WTC11 (cell line): ENCODE results near the gene RPL14. TPM values are rescaled to one million over a fixed set of nuclear protein-coding genes. Genes with fewer than 3 reads are reported as not detected.

Experiments
- ATAC-seq: fragments of 200-7000 bp; cut with Tn5 transposase; 2 replicates; pipeline ENCODE4 v1.10.0; 2021; ENCODE audit warnings: mild to moderate bottlenecking, moderate library complexity
- CTCF ChIA-PET: fragments of 300-600 bp; sonication (Branson Sonifier 250); formaldehyde crosslinking; loops from one replicate; lab custom pipeline; 2021; ENCODE audit warnings: antibody characterized with exemption; lab: Charles Lee
- POLR2A ChIA-PET: fragments of 350-600 bp; sonication (Branson Sonifier 250); formaldehyde crosslinking; loops from one replicate; lab custom pipeline; 2021; ENCODE audit warnings: antibody characterized with exemption; lab: Charles Lee
- DNase-seq: peaks from one replicate; pipeline ENCODE4 v3.0.0; 2021; ENCODE audit warnings: low spot score
- H3K27ac Mint-ChIP-seq: 2 replicates; pipeline ENCODE4 v1.8.0; 2021; ENCODE audit warnings: mixed read lengths
- H3K27me3 Mint-ChIP-seq: 2 replicates; pipeline ENCODE4 v1.8.0; 2021; ENCODE audit warnings: low read depth, mild to moderate bottlenecking, moderate library complexity, mixed read lengths
- H3K36me3 Mint-ChIP-seq: 2 replicates; pipeline ENCODE4 v1.8.0; 2021; ENCODE audit warnings: mixed read lengths
- H3K4me1 Mint-ChIP-seq: 2 replicates; pipeline ENCODE4 v1.8.0; 2022; ENCODE audit warnings: mixed read lengths
- H3K4me3 Mint-ChIP-seq: 2 replicates; pipeline ENCODE4 v1.8.0; 2021; ENCODE audit warnings: mild to moderate bottlenecking, moderate library complexity, mixed read lengths
- H3K9me3 Mint-ChIP-seq: 2 replicates; pipeline ENCODE4 v1.8.0; 2021; ENCODE audit warnings: mixed read lengths
- ESRRA ChIP-seq: sonication (generic); formaldehyde crosslinking; IDR thresholded peaks from 2 replicates; pipeline ENCODE4 v1.8.1; 2022; ENCODE audit warnings: mild to moderate bottlenecking, missing genetic modification reagents, borderline replicate concordance
- GTF2I ChIP-seq: fragments of 250-450 bp; sonication (Bioruptor Pico); conservative IDR thresholded peaks from 2 replicates; pipeline ENCODE4 v1.4.0; 2021; ENCODE audit warnings: mild to moderate bottlenecking
- NFE2L1 ChIP-seq: sonication (generic); formaldehyde crosslinking; IDR thresholded peaks from 2 replicates; pipeline ENCODE4 v1.8.1; 2023; ENCODE audit warnings: missing genetic modification reagents
- NR2C2 ChIP-seq: sonication (generic); formaldehyde crosslinking; IDR thresholded peaks from 2 replicates; pipeline ENCODE4 v1.8.0; 2022; ENCODE audit warnings: mild to moderate bottlenecking, missing genetic modification reagents
- RELA ChIP-seq: sonication (generic); formaldehyde crosslinking; IDR thresholded peaks from 2 replicates; pipeline ENCODE4 v1.8.1; 2022; ENCODE audit warnings: missing genetic modification reagents, mild to moderate bottlenecking, borderline replicate concordance
- TEAD1 ChIP-seq: sonication (generic); formaldehyde crosslinking; IDR thresholded peaks from 2 replicates; pipeline ENCODE4 v1.8.0; 2022; ENCODE audit warnings: mild to moderate bottlenecking, missing genetic modification reagents
- ZNF121 ChIP-seq: sonication (generic); formaldehyde crosslinking; IDR thresholded peaks from 2 replicates; pipeline ENCODE4 v1.8.0; 2023; ENCODE audit warnings: missing genetic modification reagents
- total RNA-seq: library from RNA; stranded (reverse); gene quantifications from 3 replicates; pipeline ENCODE4 v1.2.3, GENCODE V29; 2021
- TF ChIP-seq, protein P1 (sequence below): fragments of 250-450 bp; sonication (Bioruptor Pico); IDR thresholded peaks from 2 replicates; pipeline ENCODE4 v2.1.2; 2022; ENCODE audit warnings: mild to moderate bottlenecking, moderate library complexity
- TF ChIP-seq, protein P2 (sequence below): fragments of 250-450 bp; sonication (Bioruptor Pico); IDR thresholded peaks from 2 replicates; pipeline ENCODE4 v1.9.0; 2021; ENCODE audit warnings: mild to moderate bottlenecking, borderline replicate concordance
- TF ChIP-seq, protein P3 (sequence below): sonication (generic); formaldehyde crosslinking; IDR thresholded peaks from 2 replicates; pipeline ENCODE4 v1.8.0; 2022; ENCODE audit warnings: missing genetic modification reagents
- TF ChIP-seq, protein P4 (sequence below): sonication (generic); formaldehyde crosslinking; IDR thresholded peaks from 2 replicates; pipeline ENCODE4 v1.8.0; 2023; ENCODE audit warnings: mild to moderate bottlenecking, missing genetic modification reagents
- TF ChIP-seq, protein P5 (sequence below): sonication (generic); formaldehyde crosslinking; IDR thresholded peaks from 2 replicates; pipeline ENCODE4 v1.8.1; 2022; ENCODE audit warnings: mild to moderate bottlenecking, moderate library complexity, missing genetic modification reagents
- TF ChIP-seq, protein P6 (sequence below): sonication (generic); formaldehyde crosslinking; IDR thresholded peaks from 2 replicates; pipeline ENCODE4 v1.8.0; 2022; ENCODE audit warnings: mild to moderate bottlenecking, missing genetic modification reagents

RPL14 gene
- total RNA-seq, 1 experiment from 2014 or later, result 2,816 TPM

DNA sequence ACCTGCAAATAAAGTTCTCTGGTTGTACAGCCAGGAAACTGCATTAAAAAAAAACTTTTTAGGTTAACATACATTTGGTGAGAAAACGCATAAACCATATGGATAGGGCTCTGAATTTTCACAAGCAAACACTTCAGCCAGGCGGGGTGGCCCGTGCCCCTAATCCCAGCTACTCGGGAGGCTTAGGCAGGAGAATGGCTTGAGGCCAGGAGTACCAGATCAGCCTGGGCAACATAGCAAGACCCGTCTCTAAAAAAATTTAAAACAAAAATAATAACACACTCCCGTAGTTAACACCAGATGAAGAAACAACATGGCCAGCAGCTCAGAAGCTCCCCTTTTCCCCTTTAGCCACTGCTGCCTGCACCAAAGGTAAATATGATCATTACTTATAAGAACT, 3.2 kb upstream of the RPL14 start:
- peaks cover 14% of the 10 kb centered on the region for H3K36me3 Mint-ChIP-seq
- H3K27me3 Mint-ChIP-seq, result no peaks in the 10 kb centered on the region
- POLR2A ChIA-PET, result interaction anchor here (1.0 to 1.8 kb wide), 4 partner anchors 12 to 145 kb away, joined by 3 to 4 read pairs (median 4); partner anchors contain the start of gene EIF1B
- H3K27ac Mint-ChIP-seq, result peak overlapping the region; percentile 100; the same call in 1 of the 2 replicates
- H3K9me3 Mint-ChIP-seq, result no peaks in the 10 kb centered on the region
- peaks cover 23% of the 10 kb centered on the region for H3K4me1 Mint-ChIP-seq
- CTCF ChIA-PET, result interaction anchor here (1.9 to 2.9 kb wide), 3 partner anchors 52 to 262 kb away, joined by 6 to 15 read pairs (median 7); partner anchors contain the start of gene ZNF620
- H3K4me3 Mint-ChIP-seq, result peak overlapping the region; percentile 94
- ATAC-seq, result no peak
- TF ChIP-seq GTF2I, result peak; percentile 41; the same call in 1 of the 2 replicates
- 0 out of 2 replicates have a peak, but pooled peaks have one; percentile 2 for TF ChIP-seq ZNF121
- no peak for TF ChIP-seq TEAD1 (CRISPR knock-in tag)
- no peak for DNase-seq

DNA sequence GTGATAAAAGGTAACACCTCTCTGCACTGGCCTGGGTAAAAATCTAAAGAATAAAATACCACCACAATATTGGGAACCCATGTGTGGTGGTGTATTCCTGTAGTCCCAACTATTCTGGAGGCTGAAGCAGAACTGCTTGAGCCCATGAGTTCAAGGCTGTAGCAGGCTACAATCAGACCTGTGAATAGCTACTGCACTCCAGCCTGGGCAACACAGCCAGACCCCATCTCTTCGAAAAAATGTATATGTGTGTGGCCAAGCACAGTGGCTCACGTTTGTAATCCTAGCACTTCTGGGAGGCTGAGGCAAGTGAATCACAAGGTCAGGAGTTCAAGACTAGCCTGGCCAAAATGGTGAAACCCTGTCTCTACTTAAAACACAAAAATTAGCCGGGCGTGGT, 1.8 kb upstream of the RPL14 start:
- Mint-ChIP-seq H3K27me3 (no peaks in the 10 kb centered on the region), H3K9me3 (no peaks in the 10 kb centered on the region), H3K27ac (no peak overlapping the region), H3K4me3 (peak overlapping the region; percentile 96; the same call in 1 of the 2 replicates), H3K36me3 (peaks cover 23% of the 10 kb centered on the region), H3K4me1 (peaks cover 25% of the 10 kb centered on the region)
- TF ChIP-seq ZNF121 (peak; percentile 75), RELA (CRISPR knock-in tag) (no peak)
- TF ChIP-seq, protein P1, sequence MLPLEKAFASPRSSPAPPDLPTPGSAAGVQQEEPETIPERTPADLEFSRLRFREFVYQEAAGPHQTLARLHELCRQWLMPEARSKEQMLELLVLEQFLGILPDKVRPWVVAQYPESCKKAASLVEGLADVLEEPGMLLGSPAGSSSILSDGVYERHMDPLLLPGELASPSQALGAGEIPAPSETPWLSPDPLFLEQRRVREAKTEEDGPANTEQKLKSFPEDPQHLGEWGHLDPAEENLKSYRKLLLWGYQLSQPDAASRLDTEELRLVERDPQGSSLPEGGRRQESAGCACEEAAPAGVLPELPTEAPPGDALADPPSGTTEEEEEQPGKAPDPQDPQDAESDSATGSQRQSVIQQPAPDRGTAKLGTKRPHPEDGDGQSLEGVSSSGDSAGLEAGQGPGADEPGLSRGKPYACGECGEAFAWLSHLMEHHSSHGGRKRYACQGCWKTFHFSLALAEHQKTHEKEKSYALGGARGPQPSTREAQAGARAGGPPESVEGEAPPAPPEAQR (CRISPR knock-in tag), result no peak
- TF ChIP-seq, protein P2, sequence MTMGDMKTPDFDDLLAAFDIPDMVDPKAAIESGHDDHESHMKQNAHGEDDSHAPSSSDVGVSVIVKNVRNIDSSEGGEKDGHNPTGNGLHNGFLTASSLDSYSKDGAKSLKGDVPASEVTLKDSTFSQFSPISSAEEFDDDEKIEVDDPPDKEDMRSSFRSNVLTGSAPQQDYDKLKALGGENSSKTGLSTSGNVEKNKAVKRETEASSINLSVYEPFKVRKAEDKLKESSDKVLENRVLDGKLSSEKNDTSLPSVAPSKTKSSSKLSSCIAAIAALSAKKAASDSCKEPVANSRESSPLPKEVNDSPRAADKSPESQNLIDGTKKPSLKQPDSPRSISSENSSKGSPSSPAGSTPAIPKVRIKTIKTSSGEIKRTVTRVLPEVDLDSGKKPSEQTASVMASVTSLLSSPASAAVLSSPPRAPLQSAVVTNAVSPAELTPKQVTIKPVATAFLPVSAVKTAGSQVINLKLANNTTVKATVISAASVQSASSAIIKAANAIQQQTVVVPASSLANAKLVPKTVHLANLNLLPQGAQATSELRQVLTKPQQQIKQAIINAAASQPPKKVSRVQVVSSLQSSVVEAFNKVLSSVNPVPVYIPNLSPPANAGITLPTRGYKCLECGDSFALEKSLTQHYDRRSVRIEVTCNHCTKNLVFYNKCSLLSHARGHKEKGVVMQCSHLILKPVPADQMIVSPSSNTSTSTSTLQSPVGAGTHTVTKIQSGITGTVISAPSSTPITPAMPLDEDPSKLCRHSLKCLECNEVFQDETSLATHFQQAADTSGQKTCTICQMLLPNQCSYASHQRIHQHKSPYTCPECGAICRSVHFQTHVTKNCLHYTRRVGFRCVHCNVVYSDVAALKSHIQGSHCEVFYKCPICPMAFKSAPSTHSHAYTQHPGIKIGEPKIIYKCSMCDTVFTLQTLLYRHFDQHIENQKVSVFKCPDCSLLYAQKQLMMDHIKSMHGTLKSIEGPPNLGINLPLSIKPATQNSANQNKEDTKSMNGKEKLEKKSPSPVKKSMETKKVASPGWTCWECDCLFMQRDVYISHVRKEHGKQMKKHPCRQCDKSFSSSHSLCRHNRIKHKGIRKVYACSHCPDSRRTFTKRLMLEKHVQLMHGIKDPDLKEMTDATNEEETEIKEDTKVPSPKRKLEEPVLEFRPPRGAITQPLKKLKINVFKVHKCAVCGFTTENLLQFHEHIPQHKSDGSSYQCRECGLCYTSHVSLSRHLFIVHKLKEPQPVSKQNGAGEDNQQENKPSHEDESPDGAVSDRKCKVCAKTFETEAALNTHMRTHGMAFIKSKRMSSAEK (CRISPR knock-in tag), result no peak
- ATAC-seq (no peak), DNase-seq (no peak)
- ChIA-PET POLR2A (no interaction called here), CTCF (no interaction called here)

DNA sequence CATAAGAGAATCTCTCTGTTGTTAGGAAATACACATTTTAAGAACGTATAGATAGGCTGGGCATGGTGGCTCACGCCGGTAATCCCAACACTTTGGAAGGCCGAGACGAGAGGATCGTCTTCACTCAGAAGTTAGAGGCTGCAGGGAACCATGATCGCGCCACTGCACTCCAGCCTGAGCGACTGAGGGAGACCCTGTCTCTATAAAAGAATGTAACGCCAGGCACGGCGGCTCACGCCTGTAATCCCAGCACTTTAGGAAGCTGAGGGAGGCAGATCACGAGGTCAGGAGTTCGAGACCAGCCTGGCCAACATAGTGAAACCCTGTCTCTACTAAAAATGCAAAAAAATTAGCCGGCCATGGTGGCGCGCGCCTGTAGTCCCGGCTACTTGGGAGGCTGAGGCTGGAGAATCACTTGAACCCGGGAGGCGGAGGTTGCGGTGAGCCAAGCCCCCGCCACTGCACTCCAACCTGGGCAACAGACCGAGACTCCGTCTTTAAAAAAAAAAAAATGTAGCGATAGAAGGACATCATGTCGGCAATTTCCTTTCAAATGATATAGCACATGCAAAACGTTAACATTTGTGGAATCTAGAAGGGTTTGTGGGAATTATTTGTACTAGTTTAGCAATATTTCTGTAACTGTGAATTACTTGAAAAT, 730 bp upstream of the RPL14 start:
- Mint-ChIP-seq H3K36me3 (peaks cover 31% of the 10 kb centered on the region), H3K27ac (peak overlapping the region; percentile 93), H3K4me1 (peaks cover 25% of the 10 kb centered on the region), H3K9me3 (no peaks in the 10 kb centered on the region), H3K4me3 (peak overlapping the region; percentile 96), H3K27me3 (no peaks in the 10 kb centered on the region)
- ChIA-PET POLR2A (interaction anchor here (0.6 to 1.5 kb wide), 5 partner anchors 14 to 69 kb away, joined by 3 to 7 read pairs (median 4); partner anchors contain the start of genes ENTPD3 and ZNF620), CTCF (interaction anchor here (1.0 to 1.3 kb wide), 4 partner anchors 49 to 147 kb away, joined by 3 to 4 read pairs (median 4); partner anchors contain the start of genes EIF1B, ENTPD3 and ZNF620)
- ATAC-seq (no peak), DNase-seq (no peak)
- no peak for TF ChIP-seq ESRRA (CRISPR knock-in tag)
- TF ChIP-seq GTF2I, result 0 out of 2 replicates have a peak, but pooled peaks have one; percentile 31

DNA sequence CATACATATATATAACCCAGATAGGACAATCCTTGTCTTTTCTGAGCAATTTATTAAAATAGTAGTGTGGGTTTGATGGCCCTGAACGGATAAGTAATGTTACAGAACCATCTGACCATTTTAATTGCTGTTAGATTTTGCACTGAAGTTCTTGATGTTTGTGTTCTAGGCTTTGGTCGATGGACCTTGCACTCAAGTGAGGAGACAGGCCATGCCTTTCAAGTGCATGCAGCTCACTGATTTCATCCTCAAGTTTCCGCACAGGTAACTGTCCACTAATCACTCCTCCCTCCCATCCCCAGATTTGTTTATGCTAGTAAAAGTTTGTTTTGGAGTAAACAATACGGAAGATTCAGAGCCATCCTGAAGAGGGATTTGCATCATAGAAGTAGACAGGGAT, 1.3 kb downstream of the RPL14 start:
- ATAC-seq (no peak), DNase-seq (no peak)
- Mint-ChIP-seq H3K27me3 (no peaks in the 10 kb centered on the region), H3K27ac (peak overlapping the region; percentile 97), H3K4me1 (peaks cover 16% of the 10 kb centered on the region), H3K36me3 (peaks cover 49% of the 10 kb centered on the region), H3K4me3 (peak overlapping the region; percentile 96), H3K9me3 (no peaks in the 10 kb centered on the region)
- CTCF ChIA-PET, result interaction anchor here (1.1 to 1.4 kb wide), 2 partner anchors 47 to 150 kb away, joined by 3 read pairs; partner anchors contain the start of gene ZNF620
- POLR2A ChIA-PET, result no interaction called here
- TF ChIP-seq, protein P3, sequence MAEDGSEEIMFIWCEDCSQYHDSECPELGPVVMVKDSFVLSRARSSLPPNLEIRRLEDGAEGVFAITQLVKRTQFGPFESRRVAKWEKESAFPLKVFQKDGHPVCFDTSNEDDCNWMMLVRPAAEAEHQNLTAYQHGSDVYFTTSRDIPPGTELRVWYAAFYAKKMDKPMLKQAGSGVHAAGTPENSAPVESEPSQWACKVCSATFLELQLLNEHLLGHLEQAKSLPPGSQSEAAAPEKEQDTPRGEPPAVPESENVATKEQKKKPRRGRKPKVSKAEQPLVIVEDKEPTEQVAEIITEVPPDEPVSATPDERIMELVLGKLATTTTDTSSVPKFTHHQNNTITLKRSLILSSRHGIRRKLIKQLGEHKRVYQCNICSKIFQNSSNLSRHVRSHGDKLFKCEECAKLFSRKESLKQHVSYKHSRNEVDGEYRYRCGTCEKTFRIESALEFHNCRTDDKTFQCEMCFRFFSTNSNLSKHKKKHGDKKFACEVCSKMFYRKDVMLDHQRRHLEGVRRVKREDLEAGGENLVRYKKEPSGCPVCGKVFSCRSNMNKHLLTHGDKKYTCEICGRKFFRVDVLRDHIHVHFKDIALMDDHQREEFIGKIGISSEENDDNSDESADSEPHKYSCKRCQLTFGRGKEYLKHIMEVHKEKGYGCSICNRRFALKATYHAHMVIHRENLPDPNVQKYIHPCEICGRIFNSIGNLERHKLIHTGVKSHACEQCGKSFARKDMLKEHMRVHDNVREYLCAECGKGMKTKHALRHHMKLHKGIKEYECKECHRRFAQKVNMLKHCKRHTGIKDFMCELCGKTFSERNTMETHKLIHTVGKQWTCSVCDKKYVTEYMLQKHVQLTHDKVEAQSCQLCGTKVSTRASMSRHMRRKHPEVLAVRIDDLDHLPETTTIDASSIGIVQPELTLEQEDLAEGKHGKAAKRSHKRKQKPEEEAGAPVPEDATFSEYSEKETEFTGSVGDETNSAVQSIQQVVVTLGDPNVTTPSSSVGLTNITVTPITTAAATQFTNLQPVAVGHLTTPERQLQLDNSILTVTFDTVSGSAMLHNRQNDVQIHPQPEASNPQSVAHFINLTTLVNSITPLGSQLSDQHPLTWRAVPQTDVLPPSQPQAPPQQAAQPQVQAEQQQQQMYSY (CRISPR knock-in tag), result no peak
- TF ChIP-seq, protein P4, sequence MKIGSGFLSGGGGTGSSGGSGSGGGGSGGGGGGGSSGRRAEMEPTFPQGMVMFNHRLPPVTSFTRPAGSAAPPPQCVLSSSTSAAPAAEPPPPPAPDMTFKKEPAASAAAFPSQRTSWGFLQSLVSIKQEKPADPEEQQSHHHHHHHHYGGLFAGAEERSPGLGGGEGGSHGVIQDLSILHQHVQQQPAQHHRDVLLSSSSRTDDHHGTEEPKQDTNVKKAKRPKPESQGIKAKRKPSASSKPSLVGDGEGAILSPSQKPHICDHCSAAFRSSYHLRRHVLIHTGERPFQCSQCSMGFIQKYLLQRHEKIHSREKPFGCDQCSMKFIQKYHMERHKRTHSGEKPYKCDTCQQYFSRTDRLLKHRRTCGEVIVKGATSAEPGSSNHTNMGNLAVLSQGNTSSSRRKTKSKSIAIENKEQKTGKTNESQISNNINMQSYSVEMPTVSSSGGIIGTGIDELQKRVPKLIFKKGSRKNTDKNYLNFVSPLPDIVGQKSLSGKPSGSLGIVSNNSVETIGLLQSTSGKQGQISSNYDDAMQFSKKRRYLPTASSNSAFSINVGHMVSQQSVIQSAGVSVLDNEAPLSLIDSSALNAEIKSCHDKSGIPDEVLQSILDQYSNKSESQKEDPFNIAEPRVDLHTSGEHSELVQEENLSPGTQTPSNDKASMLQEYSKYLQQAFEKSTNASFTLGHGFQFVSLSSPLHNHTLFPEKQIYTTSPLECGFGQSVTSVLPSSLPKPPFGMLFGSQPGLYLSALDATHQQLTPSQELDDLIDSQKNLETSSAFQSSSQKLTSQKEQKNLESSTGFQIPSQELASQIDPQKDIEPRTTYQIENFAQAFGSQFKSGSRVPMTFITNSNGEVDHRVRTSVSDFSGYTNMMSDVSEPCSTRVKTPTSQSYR, result no peak
- TF ChIP-seq, protein P5, sequence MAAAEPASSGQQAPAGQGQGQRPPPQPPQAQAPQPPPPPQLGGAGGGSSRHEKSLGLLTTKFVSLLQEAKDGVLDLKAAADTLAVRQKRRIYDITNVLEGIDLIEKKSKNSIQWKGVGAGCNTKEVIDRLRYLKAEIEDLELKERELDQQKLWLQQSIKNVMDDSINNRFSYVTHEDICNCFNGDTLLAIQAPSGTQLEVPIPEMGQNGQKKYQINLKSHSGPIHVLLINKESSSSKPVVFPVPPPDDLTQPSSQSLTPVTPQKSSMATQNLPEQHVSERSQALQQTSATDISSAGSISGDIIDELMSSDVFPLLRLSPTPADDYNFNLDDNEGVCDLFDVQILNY (CRISPR knock-in tag), result no peak
- TF ChIP-seq, protein P6, sequence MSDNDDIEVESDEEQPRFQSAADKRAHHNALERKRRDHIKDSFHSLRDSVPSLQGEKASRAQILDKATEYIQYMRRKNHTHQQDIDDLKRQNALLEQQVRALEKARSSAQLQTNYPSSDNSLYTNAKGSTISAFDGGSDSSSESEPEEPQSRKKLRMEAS (CRISPR knock-in tag), result no peak
- TF ChIP-seq NR2C2 (no peak), RELA (CRISPR knock-in tag) (no peak), NFE2L1 (CRISPR knock-in tag) (no peak)
